ENCODE data around the gene NACC2. TPM values are rescaled to one million over a fixed set of nuclear protein-coding genes. Genes with fewer than 3 reads are reported as not detected.

NACC2 gene
- total and polyA plus RNA-seq, 9 donors, result 7.0 to 47.0 (median 27.2) TPM

GRCh38 chr9:136135326-136136126 lies 40.4 kb upstream of the NACC2 start:
- WGBS, 3 donors, result 42 to 54% (median 53%) methylated on average over 13 to 18 of the region's 18 CpGs
- Histone ChIP-seq H3K27me3 (no peaks in the 10 kb centered on the region), H3K9me3 (no peaks in the 10 kb centered on the region), H3K27ac (no peak overlapping the region), H3K4me1 (ENCODE audit: insufficient read depth) (no peaks in the 10 kb centered on the region), H3K36me3 (no peaks in the 10 kb centered on the region), H3K4me3 (no peak overlapping the region)
- intact Hi-C loops (cut with DNase I), result loop anchor here in 1 of 4 donors (5.0 kb wide), 1 partner anchor 147 kb away; no protein-coding TSS in a partner anchor
- no peak for TF ChIP-seq CTCF (IDR thresholded peaks at IDR 0.05)
- TF ChIP-seq POLR2A (IDR thresholded peaks at IDR 0.05), result no peak
- TF ChIP-seq EP300 (IDR thresholded peaks at IDR 0.05), result no peak
- no peak for DNase-seq

- WGBS, 3 donors, result 11 to 21% (median 15%) methylated on average over 17 to 18 of the region's 18 CpGs
- no peak for DNase-seq
- H3K9me3 ChIP-seq, result no peaks in the 10 kb centered on the region
- no peak overlapping the region for H3K27ac ChIP-seq
- TF ChIP-seq EP300 (IDR thresholded peaks at IDR 0.05), result no peak
- TF ChIP-seq POLR2A (IDR thresholded peaks at IDR 0.05), result no peak
- TF ChIP-seq CTCF (IDR thresholded peaks at IDR 0.05), result no peak
- no peaks in the 10 kb centered on the region for H3K4me1 ChIP-seq (ENCODE audit: insufficient read depth)
- intact Hi-C loops (cut with DNase I), result no loop called here
- H3K27me3 ChIP-seq, result no peaks in the 10 kb centered on the region
- no peak overlapping the region for H3K4me3 ChIP-seq
- no peaks in the 10 kb centered on the region for H3K36me3 ChIP-seq
Measured at GRCh38 chr9:136133959-136134484, 38.9 kb upstream of the NACC2 start.

- no peaks in the 10 kb centered on the region for H3K27me3 ChIP-seq
- H3K27ac ChIP-seq, result no peak overlapping the region
Measured at GRCh38 chr9:136133191-136133958, 38.3 kb upstream of the NACC2 start.

More at GRCh38 chr9:136133191-136133958, 38.3 kb upstream of the NACC2 start:
- peak in 2 of 5 donors; percentile 50 to 62 for DNase-seq
- intact Hi-C loops (cut with DNase I), result no loop called here
- H3K4me1 ChIP-seq (ENCODE audit: insufficient read depth), result no peaks in the 10 kb centered on the region
- peak in 2 of 3 donors; percentile 8 to 40 for TF ChIP-seq CTCF (IDR thresholded peaks at IDR 0.05)
- TF ChIP-seq EP300 (IDR thresholded peaks at IDR 0.05), result no peak
- 1 to 4% (median 3%) methylated on average over 45 to 67 of the region's 69 CpGs for WGBS, 3 donors
- H3K36me3 ChIP-seq, result no peaks in the 10 kb centered on the region
- H3K4me3 ChIP-seq, result no peak overlapping the region
- no peaks in the 10 kb centered on the region for H3K9me3 ChIP-seq

Measured in ovary (tissue), 9 donors.